Measurements from ENCODE around the gene TSKU. TPM values are rescaled to one million over a fixed set of nuclear protein-coding genes. Genes with fewer than 3 reads are reported as not detected.
A peak's percentile ranks its signal among the peaks of the same experiment; 100 is the strongest.

The TSKU gene
- total and polyA plus RNA-seq, 9 of the 15 experiments (the other 6 are each of a cell fraction or from before 2014, with no cell fraction given): 0.60 to 11.9 (median 8.4) TPM

GRCh38 chr11:76806608-76807205 lies 23.6 kb downstream of the TSKU start (continued):
- TF ChIP-seq ZNF395 (CRISPR knock-in tag; IDR thresholded peaks at IDR 0.05): no peak
- TF ChIP-seq BCLAF1 (IDR thresholded peaks at IDR 0.05; ENCODE audit: borderline replicate concordance in 1 of 2, control insufficient read depth in 1 of 2, low read depth in 2 of 2, low read length in 1 of 2): 0 out of 4 replicates have a peak, but pooled peaks of 1 of the 2 experiments have one; percentile 12
- TF ChIP-seq KAT7 (CRISPR knock-in tag; IDR thresholded peaks at IDR 0.05; ENCODE audit: borderline replicate concordance): 0 out of 2 replicates have a peak, but pooled peaks have one; percentile 24
- 0 out of 2 replicates have a peak, but pooled peaks have one; percentile 32 for TF ChIP-seq ZBTB5 (IDR thresholded peaks at IDR 0.05)
- no peak for TF ChIP-seq ELF1 (tag; IDR thresholded peaks at IDR 0.05)
- TF ChIP-seq YBX1 (IDR thresholded peaks at IDR 0.05): 0 out of 2 replicates have a peak, but pooled peaks have one; percentile 78
- TF ChIP-seq GATAD2B (IDR thresholded peaks at IDR 0.05; ENCODE audit: borderline replicate concordance): no peak
- no peak for TF ChIP-seq ZFP91 (CRISPR knock-in tag; IDR thresholded peaks at IDR 0.05)
- peak; percentile 63 for TF ChIP-seq ARHGAP35 (IDR thresholded peaks at IDR 0.05; ENCODE audit: partially characterized antibody)
- TF ChIP-seq GATAD2A (IDR thresholded peaks at IDR 0.05): no peak
- TF ChIP-seq NFRKB (IDR thresholded peaks at IDR 0.05; ENCODE audit: low read depth): no peak
- no peak for TF ChIP-seq ZNF57 (CRISPR knock-in tag; IDR thresholded peaks at IDR 0.05)
- TF ChIP-seq POLR2AphosphoS5 (IDR thresholded peaks at IDR 0.05; ENCODE audit: control insufficient read depth, insufficient read depth, low read depth, low read length): no peak
- no peak for TF ChIP-seq MBD1 (CRISPR knock-in tag; IDR thresholded peaks at IDR 0.05)
- peak; percentile 38; the same call in 1 of the 2 replicates for TF ChIP-seq CC2D1A (IDR thresholded peaks at IDR 0.05)
- no peak for TF ChIP-seq NELFE (IDR thresholded peaks at IDR 0.05; ENCODE audit: insufficient read depth, insufficient read length)
- TF ChIP-seq CAMTA2 (CRISPR knock-in tag; conservative IDR thresholded peaks at IDR 0.05): no peak

Data from K562 (cell line).